ENCODE measurements around the gene USP17L28.
"Not testable (repeated sequence)": the region's sequence is repeated elsewhere in the genome, so short reads cannot be mapped to it uniquely, and the experiment has no call there.

The USP17L28 gene

GRCh38 chr4:9353338-9353737 lies 4.6 kb downstream of the USP17L28 start, which contains the start of gene USP17L29:
Gene USP17L29, plus strand, starts transcription at chr4:9353638. Its CDS starts 0 bp downstream, at chr4:9353638.
- not testable (repeated sequence) for H2BK5ac ChIP-seq (ENCODE audit: low read depth, low read length, poor library complexity, severe bottlenecking); H3K4me3 ChIP-seq (ENCODE audit: insufficient read depth in 1 of 2, low read depth in 1 of 2, low read length in 2 of 2); H3K4me2 ChIP-seq (ENCODE audit: low read length, poor library complexity, severe bottlenecking); H3K79me1 ChIP-seq (replicated peaks; ENCODE audit: low read length, poor library complexity, severe bottlenecking); H2BK15ac ChIP-seq (ENCODE audit: low read depth, poor library complexity, severe bottlenecking); H2BK12ac ChIP-seq (ENCODE audit: low read length in 2 of 2); H3K4ac ChIP-seq (ENCODE audit: low read depth in 1 of 2, low read length in 2 of 2); H3K27me3 ChIP-seq (ENCODE audit: control insufficient read depth in 1 of 2, insufficient read depth in 1 of 2, low read length in 2 of 2); H4K91ac ChIP-seq (ENCODE audit: low read length); H3K9me3 ChIP-seq (ENCODE audit: control insufficient read depth, low read length); H3K23ac ChIP-seq (ENCODE audit: low read length in 2 of 2); H3K27ac ChIP-seq (ENCODE audit: low read length, poor library complexity, severe bottlenecking); H3K36me3 ChIP-seq (ENCODE audit: control insufficient read depth in 1 of 2, insufficient read depth in 2 of 2, low read depth in 1 of 2, low read length in 2 of 2); H3K4me1 ChIP-seq (ENCODE audit: control insufficient read depth, insufficient read depth, low read depth, low read length); H3K14ac ChIP-seq (ENCODE audit: low read length in 2 of 2); H2AFZ ChIP-seq (ENCODE audit: low read depth, low read length); H3K18ac ChIP-seq (ENCODE audit: low read depth in 1 of 2, low read length in 2 of 2); H4K8ac ChIP-seq (ENCODE audit: low read length); H2AK5ac ChIP-seq (ENCODE audit: low read length, severe bottlenecking); H2BK120ac ChIP-seq (ENCODE audit: low read depth, low read length); DNase-seq; H3K9ac ChIP-seq (ENCODE audit: low read length)
- WGBS, result no CpG with 5 or more reads among the region's 15 CpGs

DNA sequence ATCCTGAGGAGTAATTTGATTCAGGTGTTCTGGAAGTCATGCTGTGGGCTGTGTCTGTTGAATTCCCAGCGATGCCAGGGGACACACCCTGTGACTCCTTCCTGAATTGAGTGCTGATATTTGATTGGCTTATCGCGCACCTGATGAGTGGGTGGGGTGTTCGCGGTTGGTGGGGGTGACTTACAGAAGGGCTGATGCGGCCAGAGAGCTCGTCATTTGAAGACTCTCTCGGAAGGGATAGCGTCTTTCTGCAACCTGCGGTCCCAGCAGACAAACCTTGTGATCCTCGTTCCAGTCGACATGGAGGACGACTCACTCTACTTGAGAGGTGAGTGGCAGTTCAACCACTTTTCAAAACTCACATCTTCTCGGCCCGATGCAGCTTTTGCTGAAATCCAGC lies 14.1 kb downstream of the USP17L28 start, which contains the start of gene USP17L30:
USP17L30 (plus strand) TSS at position 301 of the 400 bp plus-strand sequence; CDS start at position 301, 0 bp downstream.
- WGBS, result no CpG with 5 or more reads among the region's 15 CpGs
- not testable (repeated sequence) for H4K91ac ChIP-seq (ENCODE audit: low read length); H2AFZ ChIP-seq (ENCODE audit: low read depth, low read length); H2BK5ac ChIP-seq (ENCODE audit: low read depth, low read length, poor library complexity, severe bottlenecking); H3K4me2 ChIP-seq (ENCODE audit: low read length, poor library complexity, severe bottlenecking); H3K14ac ChIP-seq (ENCODE audit: low read length in 2 of 2); H3K18ac ChIP-seq (ENCODE audit: low read depth in 1 of 2, low read length in 2 of 2); H3K79me1 ChIP-seq (replicated peaks; ENCODE audit: low read length, poor library complexity, severe bottlenecking); H4K8ac ChIP-seq (ENCODE audit: low read length); H2AK5ac ChIP-seq (ENCODE audit: low read length, severe bottlenecking); H3K23ac ChIP-seq (ENCODE audit: low read length in 2 of 2); H3K27me3 ChIP-seq (ENCODE audit: control insufficient read depth in 1 of 2, insufficient read depth in 1 of 2, low read length in 2 of 2); DNase-seq; H3K4me1 ChIP-seq (ENCODE audit: control insufficient read depth, insufficient read depth, low read depth, low read length); H3K36me3 ChIP-seq (ENCODE audit: control insufficient read depth in 1 of 2, insufficient read depth in 2 of 2, low read depth in 1 of 2, low read length in 2 of 2); H3K4me3 ChIP-seq (ENCODE audit: insufficient read depth in 1 of 2, low read depth in 1 of 2, low read length in 2 of 2); H3K4ac ChIP-seq (ENCODE audit: low read depth in 1 of 2, low read length in 2 of 2); H2BK12ac ChIP-seq (ENCODE audit: low read length in 2 of 2); H2BK120ac ChIP-seq (ENCODE audit: low read depth, low read length); H3K27ac ChIP-seq (ENCODE audit: low read length, poor library complexity, severe bottlenecking); H3K9me3 ChIP-seq (ENCODE audit: control insufficient read depth, low read length); H2BK15ac ChIP-seq (ENCODE audit: low read depth, poor library complexity, severe bottlenecking); H3K9ac ChIP-seq (ENCODE audit: low read length)

DNA sequence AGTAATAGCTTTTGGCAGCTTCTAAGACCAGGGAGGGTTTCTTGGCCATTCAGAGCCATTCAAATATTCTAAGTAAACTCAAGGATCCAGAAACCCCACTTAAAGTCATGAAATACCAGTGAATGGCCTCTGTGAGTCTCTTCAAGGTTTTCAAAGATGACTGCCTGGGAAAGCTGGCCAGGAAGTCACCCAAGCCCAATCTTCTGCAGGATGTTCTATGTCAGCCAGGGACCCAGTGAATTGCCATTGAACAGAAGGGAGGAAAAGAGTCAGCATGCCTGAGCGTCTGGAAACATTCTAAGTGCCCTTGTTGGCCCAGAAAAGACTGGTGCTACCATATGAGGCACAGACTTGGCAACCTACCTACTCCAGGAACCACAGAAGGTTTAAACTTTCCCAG lies 31.2 kb downstream of the USP17L28 start:
- H3K4me1 ChIP-seq (ENCODE audit: control insufficient read depth, insufficient read depth, low read depth, low read length); H3K79me1 ChIP-seq (replicated peaks; ENCODE audit: low read length, poor library complexity, severe bottlenecking); H3K9me3 ChIP-seq (ENCODE audit: control insufficient read depth, low read length); H3K18ac ChIP-seq (ENCODE audit: low read depth in 1 of 2, low read length in 2 of 2); H2BK12ac ChIP-seq (ENCODE audit: low read length in 2 of 2); H2AFZ ChIP-seq (ENCODE audit: low read depth, low read length); H3K36me3 ChIP-seq (ENCODE audit: control insufficient read depth in 1 of 2, insufficient read depth in 2 of 2, low read depth in 1 of 2, low read length in 2 of 2); H3K23ac ChIP-seq (ENCODE audit: low read length in 2 of 2); DNase-seq; H3K4ac ChIP-seq (ENCODE audit: low read depth in 1 of 2, low read length in 2 of 2); H2BK120ac ChIP-seq (ENCODE audit: low read depth, low read length); H3K27ac ChIP-seq (ENCODE audit: low read length, poor library complexity, severe bottlenecking); H4K91ac ChIP-seq (ENCODE audit: low read length); H2BK5ac ChIP-seq (ENCODE audit: low read depth, low read length, poor library complexity, severe bottlenecking); H2BK15ac ChIP-seq (ENCODE audit: low read depth, poor library complexity, severe bottlenecking); H3K27me3 ChIP-seq (ENCODE audit: control insufficient read depth in 1 of 2, insufficient read depth in 1 of 2, low read length in 2 of 2); H3K9ac ChIP-seq (ENCODE audit: low read length); H3K14ac ChIP-seq (ENCODE audit: low read length in 2 of 2); H3K4me2 ChIP-seq (ENCODE audit: low read length, poor library complexity, severe bottlenecking); H3K4me3 ChIP-seq (ENCODE audit: insufficient read depth in 1 of 2, low read depth in 1 of 2, low read length in 2 of 2); H2AK5ac ChIP-seq (ENCODE audit: low read length, severe bottlenecking); H4K8ac ChIP-seq (ENCODE audit: low read length): not testable (repeated sequence)
- whole genome bisulfite sequencing, result 13% methylated on average over 1 of the region's 1 CpG

DNA sequence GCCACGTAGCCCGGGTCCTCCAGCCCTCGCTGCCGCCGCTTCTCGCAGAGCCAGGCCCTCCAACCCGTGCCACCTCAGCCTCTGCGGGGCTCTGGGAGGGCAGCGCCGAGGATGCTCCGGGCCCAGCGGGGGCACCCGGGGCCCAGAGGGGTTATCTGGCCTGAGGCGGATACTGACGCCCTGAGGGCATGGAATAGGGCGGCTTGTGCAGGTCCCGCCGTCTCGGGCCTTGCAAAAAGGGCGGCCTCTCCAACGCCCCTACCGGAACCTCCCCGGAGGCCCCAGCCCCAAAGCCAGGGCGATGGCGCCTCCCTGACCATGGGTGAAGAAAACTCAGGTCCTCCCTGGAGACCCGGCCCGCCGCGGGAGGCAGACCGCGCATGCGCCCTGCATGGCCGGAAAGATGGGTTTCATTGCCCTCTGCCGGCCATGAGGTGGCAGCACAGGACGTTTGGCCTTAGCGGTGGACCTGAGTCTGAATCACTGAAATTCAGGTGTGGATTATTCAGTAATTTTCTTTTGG lies 32.4 kb downstream of the USP17L28 start:
- H3K27me3 ChIP-seq (ENCODE audit: control insufficient read depth in 1 of 2, insufficient read depth in 1 of 2, low read length in 2 of 2); H3K4me1 ChIP-seq (ENCODE audit: control insufficient read depth, insufficient read depth, low read depth, low read length); H2BK15ac ChIP-seq (ENCODE audit: low read depth, poor library complexity, severe bottlenecking); H3K27ac ChIP-seq (ENCODE audit: low read length, poor library complexity, severe bottlenecking); H3K36me3 ChIP-seq (ENCODE audit: control insufficient read depth in 1 of 2, insufficient read depth in 2 of 2, low read depth in 1 of 2, low read length in 2 of 2); H4K91ac ChIP-seq (ENCODE audit: low read length); H3K9me3 ChIP-seq (ENCODE audit: control insufficient read depth, low read length); H2BK12ac ChIP-seq (ENCODE audit: low read length in 2 of 2); H3K14ac ChIP-seq (ENCODE audit: low read length in 2 of 2); DNase-seq; H2BK5ac ChIP-seq (ENCODE audit: low read depth, low read length, poor library complexity, severe bottlenecking); H4K8ac ChIP-seq (ENCODE audit: low read length); H2AFZ ChIP-seq (ENCODE audit: low read depth, low read length); H3K23ac ChIP-seq (ENCODE audit: low read length in 2 of 2); H2BK120ac ChIP-seq (ENCODE audit: low read depth, low read length); H3K4ac ChIP-seq (ENCODE audit: low read depth in 1 of 2, low read length in 2 of 2); H3K4me2 ChIP-seq (ENCODE audit: low read length, poor library complexity, severe bottlenecking); H3K79me1 ChIP-seq (replicated peaks; ENCODE audit: low read length, poor library complexity, severe bottlenecking); H3K18ac ChIP-seq (ENCODE audit: low read depth in 1 of 2, low read length in 2 of 2); H2AK5ac ChIP-seq (ENCODE audit: low read length, severe bottlenecking): not testable (repeated sequence)
- peak overlapping the region; percentile 49 for H3K9ac ChIP-seq (ENCODE audit: low read length)
- WGBS, result 84% methylated on average over 18 of the region's 36 CpGs
- H3K4me3 ChIP-seq (ENCODE audit: insufficient read depth in 1 of 2, low read depth in 1 of 2, low read length in 2 of 2), result peak overlapping the region in 1 of 2 experiments; percentile 61

Measured in mesenchymal stem cell (in vitro differentiated cells and primary cell).